ENCODE measurements around the gene ACKR3.

DNA sequence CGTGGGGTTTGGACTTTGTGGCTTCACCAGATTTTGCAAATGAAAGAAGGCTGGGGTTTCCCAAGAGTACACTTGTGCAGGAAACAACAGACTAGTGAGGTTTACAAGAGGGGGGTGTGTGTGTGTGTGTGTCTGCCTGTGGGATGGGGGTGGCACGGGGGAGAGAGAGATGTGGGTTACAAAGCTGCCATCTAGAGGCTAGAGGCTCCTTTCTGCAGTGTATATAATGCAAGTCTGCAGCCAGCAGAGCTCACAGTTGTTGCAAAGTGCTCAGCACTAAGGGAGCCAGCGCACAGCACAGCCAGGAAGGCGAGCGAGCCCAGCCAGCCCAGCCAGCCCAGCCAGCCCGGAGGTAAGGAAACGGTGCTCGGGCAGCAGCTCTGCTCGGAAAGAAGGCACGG lies at the start of gene ACKR3:
- TF ChIP-seq, protein P1, sequence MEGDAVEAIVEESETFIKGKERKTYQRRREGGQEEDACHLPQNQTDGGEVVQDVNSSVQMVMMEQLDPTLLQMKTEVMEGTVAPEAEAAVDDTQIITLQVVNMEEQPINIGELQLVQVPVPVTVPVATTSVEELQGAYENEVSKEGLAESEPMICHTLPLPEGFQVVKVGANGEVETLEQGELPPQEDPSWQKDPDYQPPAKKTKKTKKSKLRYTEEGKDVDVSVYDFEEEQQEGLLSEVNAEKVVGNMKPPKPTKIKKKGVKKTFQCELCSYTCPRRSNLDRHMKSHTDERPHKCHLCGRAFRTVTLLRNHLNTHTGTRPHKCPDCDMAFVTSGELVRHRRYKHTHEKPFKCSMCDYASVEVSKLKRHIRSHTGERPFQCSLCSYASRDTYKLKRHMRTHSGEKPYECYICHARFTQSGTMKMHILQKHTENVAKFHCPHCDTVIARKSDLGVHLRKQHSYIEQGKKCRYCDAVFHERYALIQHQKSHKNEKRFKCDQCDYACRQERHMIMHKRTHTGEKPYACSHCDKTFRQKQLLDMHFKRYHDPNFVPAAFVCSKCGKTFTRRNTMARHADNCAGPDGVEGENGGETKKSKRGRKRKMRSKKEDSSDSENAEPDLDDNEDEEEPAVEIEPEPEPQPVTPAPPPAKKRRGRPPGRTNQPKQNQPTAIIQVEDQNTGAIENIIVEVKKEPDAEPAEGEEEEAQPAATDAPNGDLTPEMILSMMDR (IDR thresholded peaks at IDR 0.05), result peak; percentile 63
- no peak for TF ChIP-seq EZH2 (IDR thresholded peaks at IDR 0.05; ENCODE audit: borderline replicate concordance, insufficient read depth, low read depth, low read length, poor library complexity, severe bottlenecking)
